ENCODE results near the gene TRAF6. TPM values are rescaled to one million over a fixed set of nuclear protein-coding genes. Genes with fewer than 3 reads are reported as not detected.

Gene TRAF6
- polyA plus RNA-seq, 1 donor (not counting 4 experiments of a cell fraction or from before 2014, with no cell fraction given) = 15.1 TPM

- no peaks in the 10 kb centered on the region for H4K20me1 ChIP-seq (ENCODE audit: control insufficient read depth, extremely low read depth, insufficient read depth, low read length)
- no peak for TF ChIP-seq EZH2 (IDR thresholded peaks at IDR 0.05; ENCODE audit: low read length)
- TF ChIP-seq, protein P1, sequence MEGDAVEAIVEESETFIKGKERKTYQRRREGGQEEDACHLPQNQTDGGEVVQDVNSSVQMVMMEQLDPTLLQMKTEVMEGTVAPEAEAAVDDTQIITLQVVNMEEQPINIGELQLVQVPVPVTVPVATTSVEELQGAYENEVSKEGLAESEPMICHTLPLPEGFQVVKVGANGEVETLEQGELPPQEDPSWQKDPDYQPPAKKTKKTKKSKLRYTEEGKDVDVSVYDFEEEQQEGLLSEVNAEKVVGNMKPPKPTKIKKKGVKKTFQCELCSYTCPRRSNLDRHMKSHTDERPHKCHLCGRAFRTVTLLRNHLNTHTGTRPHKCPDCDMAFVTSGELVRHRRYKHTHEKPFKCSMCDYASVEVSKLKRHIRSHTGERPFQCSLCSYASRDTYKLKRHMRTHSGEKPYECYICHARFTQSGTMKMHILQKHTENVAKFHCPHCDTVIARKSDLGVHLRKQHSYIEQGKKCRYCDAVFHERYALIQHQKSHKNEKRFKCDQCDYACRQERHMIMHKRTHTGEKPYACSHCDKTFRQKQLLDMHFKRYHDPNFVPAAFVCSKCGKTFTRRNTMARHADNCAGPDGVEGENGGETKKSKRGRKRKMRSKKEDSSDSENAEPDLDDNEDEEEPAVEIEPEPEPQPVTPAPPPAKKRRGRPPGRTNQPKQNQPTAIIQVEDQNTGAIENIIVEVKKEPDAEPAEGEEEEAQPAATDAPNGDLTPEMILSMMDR (optimal IDR thresholded peaks at IDR 0.05 in 1 of 3, IDR thresholded peaks at IDR 0.05 in 1 of 3, conservative IDR thresholded peaks at IDR 0.05 in 1 of 3; ENCODE audit: extremely low read depth in 1 of 3, insufficient read depth in 2 of 3, low read length in 3 of 3) = no peak
- H3K4me1 ChIP-seq (ENCODE audit: control insufficient read depth, extremely low read depth, insufficient read depth, low read length) = peaks cover 12% of the 10 kb centered on the region
- no peak overlapping the region for H3K9ac ChIP-seq (ENCODE audit: control insufficient read depth, extremely low read depth, insufficient read depth, low read length)
- dilution Hi-C loops (cut with MboI; ENCODE audit: extremely low pct_ligation_motif_present, low sequenced_read_pairs) = no loop called here
- H3K9me1 ChIP-seq (ENCODE audit: control insufficient read depth, extremely low read depth, insufficient read depth, low read length) = no peaks in the 10 kb centered on the region
- DNase-seq (ENCODE audit: low read depth, low spot score) (peak; percentile 63), FAIRE-seq (peak; percentile 9)
- peaks cover 20 to 23% of the 10 kb centered on the region in 2 experiments for H3K36me3 ChIP-seq (ENCODE audit: control insufficient read depth in 2 of 2, extremely low read depth in 1 of 2, insufficient read depth in 2 of 2, low read length in 2 of 2)
- no peak overlapping the region for H3K4me3 ChIP-seq (ENCODE audit: control insufficient read depth in 2 of 3, extremely low read depth in 1 of 3, insufficient read depth in 2 of 3, low read depth in 1 of 3, low read length in 3 of 3)
- H2AFZ ChIP-seq (ENCODE audit: control insufficient read depth, low read length) = no peak overlapping the region
- H3K9me3 ChIP-seq (ENCODE audit: control insufficient read depth, low read depth, low read length) = no peaks in the 10 kb centered on the region
- no peaks in the 10 kb centered on the region for H3K27me3 ChIP-seq (ENCODE audit: control insufficient read depth, extremely low read depth, insufficient read depth, low read length)
- no peak overlapping the region for H3K27ac ChIP-seq (ENCODE audit: control insufficient read depth, insufficient read depth, low read length)
- H3K79me2 ChIP-seq (ENCODE audit: control insufficient read depth, insufficient read depth, low read length) = no peaks in the 10 kb centered on the region
- H3K4me2 ChIP-seq (ENCODE audit: control insufficient read depth, extremely low read depth, insufficient read depth, low read depth, low read length) = no peak overlapping the region
Measured at GRCh38 chr11:36447947-36448346, 62.1 kb downstream of the TRAF6 start.

- TF ChIP-seq, protein P1 (optimal IDR thresholded peaks at IDR 0.05 in 1 of 3, IDR thresholded peaks at IDR 0.05 in 1 of 3, conservative IDR thresholded peaks at IDR 0.05 in 1 of 3; ENCODE audit: extremely low read depth in 1 of 3, insufficient read depth in 2 of 3, low read length in 3 of 3) = no peak
- no peak for TF ChIP-seq EZH2 (IDR thresholded peaks at IDR 0.05; ENCODE audit: low read length)
- H3K27me3 ChIP-seq (ENCODE audit: control insufficient read depth, extremely low read depth, insufficient read depth, low read length) = no peaks in the 10 kb centered on the region
- no peak overlapping the region for H2AFZ ChIP-seq (ENCODE audit: control insufficient read depth, low read length)
- no peaks in the 10 kb centered on the region for H4K20me1 ChIP-seq (ENCODE audit: control insufficient read depth, extremely low read depth, insufficient read depth, low read length)
- H3K36me3 ChIP-seq (ENCODE audit: control insufficient read depth in 2 of 2, extremely low read depth in 1 of 2, insufficient read depth in 2 of 2, low read length in 2 of 2) = peaks cover 20 to 23% of the 10 kb centered on the region in 2 experiments
- no peak overlapping the region for H3K4me3 ChIP-seq (ENCODE audit: control insufficient read depth in 2 of 3, extremely low read depth in 1 of 3, insufficient read depth in 2 of 3, low read depth in 1 of 3, low read length in 3 of 3)
- dilution Hi-C loops (cut with MboI; ENCODE audit: extremely low pct_ligation_motif_present, low sequenced_read_pairs) = no loop called here
- H3K79me2 ChIP-seq (ENCODE audit: control insufficient read depth, insufficient read depth, low read length) = no peaks in the 10 kb centered on the region
- no peak overlapping the region for H3K4me2 ChIP-seq (ENCODE audit: control insufficient read depth, extremely low read depth, insufficient read depth, low read depth, low read length)
- no peaks in the 10 kb centered on the region for H3K9me1 ChIP-seq (ENCODE audit: control insufficient read depth, extremely low read depth, insufficient read depth, low read length)
- FAIRE-seq (no peak), DNase-seq (ENCODE audit: low read depth, low spot score) (no peak)
- H3K4me1 ChIP-seq (ENCODE audit: control insufficient read depth, extremely low read depth, insufficient read depth, low read length) = peaks cover 12% of the 10 kb centered on the region
- H3K9me3 ChIP-seq (ENCODE audit: control insufficient read depth, low read depth, low read length) = no peaks in the 10 kb centered on the region
- H3K27ac ChIP-seq (ENCODE audit: control insufficient read depth, insufficient read depth, low read length) = no peak overlapping the region
- H3K9ac ChIP-seq (ENCODE audit: control insufficient read depth, extremely low read depth, insufficient read depth, low read length) = no peak overlapping the region
Measured at GRCh38 chr11:36447514-36447913, 62.6 kb downstream of the TRAF6 start.

All from keratinocyte (primary cell).